HG03575 (cell line): ENCODE results near the gene ANKLE1.

Experiments used
- ATAC-seq: cut with Tn5 transposase; IDR thresholded peaks from one replicate; pipeline ENCODE4 v1.9.1; 2021; ENCODE audit not compliant: unreplicated experiment, insufficient number of reproducible peaks, low FRiP score; ENCODE audit errors: extremely low read depth

ANKLE1 gene

DNA sequence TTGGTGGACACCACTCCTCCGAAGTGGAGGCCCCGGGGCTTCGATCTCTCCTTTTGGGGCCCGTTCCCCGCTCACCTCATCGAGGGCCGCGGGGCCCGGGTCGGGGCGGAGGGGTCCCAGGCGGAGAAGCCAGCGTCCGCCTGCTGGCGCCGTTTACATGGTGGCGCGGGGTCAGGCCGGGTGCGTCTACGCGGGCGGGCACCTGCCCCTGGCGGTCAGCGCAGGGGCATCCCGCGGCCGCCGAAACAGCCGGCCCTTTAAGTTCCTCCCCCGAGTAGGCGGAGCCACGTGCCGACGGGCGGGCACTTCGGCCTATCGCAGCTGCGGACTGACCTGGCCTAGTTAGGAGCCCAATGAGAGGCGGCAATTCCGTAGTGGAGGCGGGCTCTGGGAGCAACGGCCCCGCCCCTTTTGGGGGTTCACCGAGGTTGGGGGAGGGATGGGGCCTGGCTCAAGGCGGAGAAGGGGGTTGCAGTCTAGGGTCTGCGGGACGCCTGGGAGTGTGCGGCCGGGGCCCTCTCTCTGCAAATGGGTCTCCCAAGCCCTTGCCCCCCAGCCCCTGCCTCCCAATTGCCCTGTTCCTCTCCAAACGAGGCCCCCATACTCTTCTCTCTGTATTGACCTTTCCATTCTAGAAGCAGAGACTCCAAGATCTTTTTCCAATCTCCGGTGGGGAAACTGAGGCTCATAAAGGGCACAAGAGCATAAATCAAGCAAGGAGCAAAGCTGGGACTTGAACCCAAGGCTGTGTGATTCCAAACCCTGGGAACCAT is 21.7 kb downstream of the ANKLE1 start, which contains the start of gene ABHD8:
Gene ABHD8, minus strand, starts transcription at position 259 of the 773 bp plus-strand sequence. CDS start 1,809 bp downstream, outside the sequence.
- ATAC-seq: no peak

DNA sequence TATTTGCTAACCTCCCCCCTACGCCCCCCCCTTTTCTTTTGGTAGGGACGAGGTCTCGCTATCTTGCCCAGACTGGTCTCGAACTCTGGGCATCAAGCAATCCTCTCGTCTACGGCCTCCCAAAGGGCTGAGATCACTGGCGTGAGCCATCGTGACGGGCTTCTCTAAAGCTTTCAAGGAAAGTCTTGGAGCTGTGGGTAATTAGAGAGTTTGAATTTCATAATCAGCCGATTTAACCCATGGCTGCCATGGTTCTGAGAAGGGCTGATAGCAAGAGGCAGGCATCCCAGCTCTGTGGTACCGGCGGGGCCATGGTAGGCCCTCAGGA is 22.2 kb downstream of the ANKLE1 start:
- no peak for ATAC-seq

DNA sequence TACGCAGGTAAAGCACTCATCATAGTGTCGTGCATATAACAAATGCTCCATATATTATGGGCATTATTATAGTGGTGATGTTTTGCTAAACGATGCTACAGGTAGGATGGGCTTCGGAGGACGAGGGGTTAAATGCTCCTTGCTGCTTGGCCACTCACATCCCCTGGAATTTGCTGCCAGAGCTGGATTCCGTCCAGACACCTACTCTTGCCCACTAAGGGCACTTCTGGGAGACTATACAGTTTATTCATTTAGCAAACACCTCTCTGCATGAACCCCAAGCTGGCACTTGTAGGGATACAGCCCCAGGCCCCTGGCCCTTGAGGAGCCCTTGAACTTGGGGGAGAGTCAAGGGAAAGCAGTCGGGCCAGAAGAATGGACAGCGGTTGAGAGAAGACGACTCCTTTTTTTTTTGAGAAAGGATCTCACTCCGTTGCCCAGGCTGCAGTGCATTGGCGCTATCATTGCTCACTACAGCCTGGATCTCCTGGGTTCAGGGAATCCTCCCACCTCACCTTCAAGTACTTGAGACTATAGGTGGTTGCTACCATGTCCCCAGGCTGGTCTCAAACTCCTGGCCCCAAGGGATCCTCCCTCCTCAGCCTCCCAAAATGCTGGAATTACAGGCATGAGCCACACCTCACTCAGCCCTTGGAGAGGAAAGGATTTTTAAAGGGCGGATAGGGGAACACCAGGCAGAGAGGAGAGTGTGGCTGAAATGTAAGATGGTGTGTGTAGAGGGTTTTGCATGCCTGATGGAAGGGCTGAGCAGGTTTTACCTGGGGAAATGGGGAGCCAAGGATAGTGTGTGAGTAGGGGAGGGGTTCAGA is 22.9 kb downstream of the ANKLE1 start:
- no peak for ATAC-seq

DNA sequence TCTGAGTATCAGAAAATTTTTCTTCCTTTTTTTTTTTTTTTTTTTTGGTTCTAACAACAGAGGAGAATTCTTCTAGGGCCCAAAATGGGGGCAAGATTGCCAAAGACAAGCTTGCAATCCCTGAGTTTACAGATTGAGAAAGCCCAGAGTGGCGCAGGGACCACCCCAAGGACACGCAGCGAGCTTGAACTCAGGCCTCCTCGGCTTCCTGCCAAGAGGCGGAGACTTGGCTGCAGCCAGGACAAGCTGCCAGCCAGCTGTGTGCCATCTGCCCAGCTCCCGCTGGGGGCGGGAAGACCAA is 23.5 kb downstream of the ANKLE1 start:
- ATAC-seq: no peak

DNA sequence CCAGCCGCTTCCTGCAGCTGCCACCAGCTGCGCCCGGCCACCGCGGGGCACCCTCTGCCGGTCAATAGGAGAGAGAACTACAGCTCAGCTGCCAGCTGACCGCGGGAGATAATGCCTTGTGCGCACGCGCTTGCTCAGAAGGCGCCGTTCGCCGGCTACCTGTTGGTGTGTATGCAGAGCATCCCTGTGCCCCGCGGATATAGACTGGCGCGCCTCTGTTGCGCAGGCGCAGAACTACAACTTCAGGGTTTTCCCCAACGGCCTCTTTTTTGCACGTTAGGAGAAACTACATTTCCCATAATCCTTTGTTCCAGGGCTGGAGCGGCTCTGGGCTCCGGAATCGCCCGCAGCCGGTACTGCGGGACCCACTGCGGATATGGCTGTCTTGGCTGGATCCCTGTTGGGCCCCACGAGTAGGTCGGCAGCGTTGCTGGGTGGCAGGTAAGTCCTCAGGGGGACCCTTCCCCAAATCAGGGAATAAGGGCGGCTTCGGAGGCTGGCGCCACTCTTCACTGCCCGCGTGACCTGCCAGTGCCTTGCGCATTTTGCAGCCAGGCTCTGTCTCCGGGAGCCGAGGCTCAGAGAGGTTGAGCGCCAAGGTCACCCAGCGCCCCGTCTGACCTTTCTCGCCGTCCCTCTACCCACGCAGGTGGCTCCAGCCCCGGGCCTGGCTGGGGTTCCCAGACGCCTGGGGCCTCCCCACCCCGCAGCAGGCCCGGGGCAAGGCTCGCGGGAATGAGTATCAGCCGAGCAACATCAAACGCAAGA is 24.0 kb downstream of the ANKLE1 start, which contains the start of gene MRPL34:
Gene MRPL34, plus strand, starts transcription at position 356 of the 768 bp plus-strand sequence. Its CDS starts 21 bp downstream, at position 377.
- ATAC-seq: peak; percentile 34

DNA sequence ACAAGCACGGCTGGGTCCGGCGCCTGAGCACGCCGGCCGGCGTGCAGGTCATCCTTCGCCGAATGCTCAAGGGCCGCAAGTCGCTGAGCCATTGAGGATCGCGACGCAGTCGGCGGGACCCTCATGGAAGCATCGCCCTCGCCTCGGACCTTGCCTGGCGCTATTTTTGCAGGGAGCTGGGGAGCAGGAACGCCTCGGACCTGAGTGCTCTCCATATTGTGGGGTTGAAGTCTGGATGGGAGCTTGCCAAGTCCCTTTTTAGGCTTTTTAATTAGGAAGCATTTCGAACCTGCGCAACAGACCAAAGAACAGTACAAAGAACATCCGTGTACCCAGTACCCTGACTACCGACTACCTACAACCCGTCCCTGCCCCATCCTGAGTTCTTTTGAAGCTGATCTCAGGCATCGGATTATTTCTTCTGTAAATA is 24.6 kb downstream of the ANKLE1 start:
- no peak for ATAC-seq

DNA sequence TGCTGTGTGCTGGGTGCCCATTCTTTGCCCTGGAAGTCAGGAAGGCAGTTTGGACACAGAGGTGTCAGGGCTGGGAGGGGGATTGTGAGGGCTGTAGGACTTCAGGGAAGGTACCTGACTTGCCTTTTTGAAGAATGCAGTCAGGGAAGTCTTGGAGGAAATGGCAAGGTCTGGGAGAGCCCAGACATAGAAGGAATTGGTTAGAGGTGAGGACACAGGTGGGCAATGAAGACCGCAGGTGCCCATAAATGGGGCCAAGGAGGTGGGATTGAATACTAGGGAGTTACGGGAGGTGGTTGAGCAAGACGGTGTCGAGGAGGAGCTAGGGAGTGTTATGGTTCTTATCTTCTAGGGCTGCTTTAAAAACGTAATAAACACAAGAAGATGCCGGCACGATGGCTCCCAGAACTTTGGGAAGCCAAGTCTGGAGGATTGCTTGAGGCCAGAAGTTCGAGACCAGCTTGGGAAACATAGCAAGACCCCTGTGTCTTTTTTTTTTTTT is 26.2 kb downstream of the ANKLE1 start:
- no peak for ATAC-seq

DNA sequence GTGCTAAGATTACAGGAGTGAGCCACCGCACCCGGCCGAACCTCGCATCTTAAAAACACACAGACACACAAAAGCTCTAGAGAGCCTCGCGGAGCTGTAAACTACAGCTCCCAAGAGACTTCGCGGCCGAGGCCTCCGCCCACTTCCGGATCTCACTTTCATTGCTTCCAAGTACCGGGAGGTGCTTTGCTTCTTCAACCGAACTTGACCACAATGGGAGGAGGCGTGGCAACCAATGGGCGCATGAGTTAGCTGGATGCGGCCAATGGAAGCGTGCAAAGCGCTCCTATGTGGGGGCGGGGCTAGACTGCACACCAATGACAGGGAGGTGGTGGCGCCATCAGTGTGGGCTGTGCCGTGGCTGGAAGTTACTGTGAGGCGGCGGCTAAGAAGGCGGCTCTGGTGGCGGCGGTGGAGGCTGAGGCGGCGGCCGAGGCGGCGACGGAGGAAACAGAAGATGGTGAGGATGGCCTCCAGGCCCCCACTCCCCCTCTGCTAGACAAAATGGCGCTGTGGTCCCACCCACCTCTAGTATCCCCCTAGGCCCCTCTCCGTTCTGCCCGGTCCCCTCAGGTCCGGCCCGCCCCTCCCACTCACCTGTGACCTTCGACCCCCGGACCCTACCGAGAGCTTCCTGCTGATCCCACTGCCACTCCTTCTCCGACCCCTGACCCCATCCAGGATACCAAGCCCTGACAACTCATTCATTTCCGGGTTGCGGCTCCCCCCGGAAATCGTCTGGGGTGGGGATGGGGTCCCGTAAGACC is 27.7 kb downstream of the ANKLE1 start, which contains the start of gene DDA1:
Gene DDA1, plus strand, starts transcription at position 366 of the 767 bp plus-strand sequence. Its CDS starts 92 bp downstream, at position 458.
- no peak for ATAC-seq

DNA sequence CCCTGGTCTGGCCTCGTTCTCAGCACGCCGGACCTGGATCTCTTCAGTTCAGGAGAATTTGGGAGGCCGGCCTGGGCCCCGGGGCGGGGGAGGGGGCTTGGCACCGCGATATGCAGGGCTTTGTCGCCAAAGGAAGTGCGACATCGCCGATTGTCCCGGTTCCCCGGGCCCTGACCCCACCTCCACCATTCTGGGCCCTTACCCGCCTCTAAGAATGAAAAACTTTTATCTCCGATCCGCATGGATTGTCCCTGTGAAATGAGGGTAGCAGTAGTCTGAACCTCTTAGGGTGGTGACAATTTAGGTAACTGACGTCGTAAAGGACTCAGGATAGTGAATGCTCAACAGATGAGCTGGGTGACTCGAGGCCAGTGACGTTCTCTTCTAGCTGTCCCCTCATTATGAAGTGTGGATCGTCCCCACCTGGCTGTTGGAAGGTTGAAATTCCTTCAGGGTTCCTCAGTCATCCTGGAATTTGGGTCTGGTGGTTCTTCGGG is 28.3 kb downstream of the ANKLE1 start:
- no peak for ATAC-seq

DNA sequence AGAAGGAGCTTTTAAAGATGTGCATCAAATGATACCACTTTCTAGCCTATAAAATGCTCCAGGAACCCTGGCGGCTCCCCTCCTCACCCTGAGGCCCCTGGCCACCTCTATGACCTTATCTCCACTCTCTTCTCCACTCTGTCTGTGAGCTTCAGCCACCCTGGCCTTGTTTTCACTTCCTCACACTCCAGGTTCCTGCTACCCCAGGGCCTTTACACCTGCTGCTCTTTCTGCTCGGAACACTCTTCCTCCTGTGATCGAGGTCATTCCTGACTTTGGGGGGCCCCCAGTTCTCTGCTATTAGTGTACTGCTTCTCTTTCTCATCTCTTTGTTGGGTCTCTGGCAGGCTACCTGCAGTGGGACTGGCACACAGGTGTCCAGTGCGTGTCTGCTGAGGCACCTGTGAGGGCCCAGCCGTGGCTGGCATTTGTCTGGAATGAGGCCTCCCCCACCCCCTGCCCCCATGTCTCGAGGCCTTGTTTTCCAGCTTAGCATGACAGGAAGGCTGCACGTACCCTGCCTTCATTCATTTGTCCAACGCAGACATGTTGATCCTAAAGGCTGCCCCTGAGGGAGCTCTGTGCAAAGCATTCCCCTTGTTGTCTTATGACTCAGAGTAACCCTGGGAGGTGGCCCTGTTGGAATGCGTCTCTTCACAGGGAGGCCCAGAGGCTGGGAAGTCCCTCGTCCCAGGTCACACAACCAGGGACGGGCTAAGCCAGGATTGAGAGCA is 29.9 kb downstream of the ANKLE1 start:
- no peak for ATAC-seq

DNA sequence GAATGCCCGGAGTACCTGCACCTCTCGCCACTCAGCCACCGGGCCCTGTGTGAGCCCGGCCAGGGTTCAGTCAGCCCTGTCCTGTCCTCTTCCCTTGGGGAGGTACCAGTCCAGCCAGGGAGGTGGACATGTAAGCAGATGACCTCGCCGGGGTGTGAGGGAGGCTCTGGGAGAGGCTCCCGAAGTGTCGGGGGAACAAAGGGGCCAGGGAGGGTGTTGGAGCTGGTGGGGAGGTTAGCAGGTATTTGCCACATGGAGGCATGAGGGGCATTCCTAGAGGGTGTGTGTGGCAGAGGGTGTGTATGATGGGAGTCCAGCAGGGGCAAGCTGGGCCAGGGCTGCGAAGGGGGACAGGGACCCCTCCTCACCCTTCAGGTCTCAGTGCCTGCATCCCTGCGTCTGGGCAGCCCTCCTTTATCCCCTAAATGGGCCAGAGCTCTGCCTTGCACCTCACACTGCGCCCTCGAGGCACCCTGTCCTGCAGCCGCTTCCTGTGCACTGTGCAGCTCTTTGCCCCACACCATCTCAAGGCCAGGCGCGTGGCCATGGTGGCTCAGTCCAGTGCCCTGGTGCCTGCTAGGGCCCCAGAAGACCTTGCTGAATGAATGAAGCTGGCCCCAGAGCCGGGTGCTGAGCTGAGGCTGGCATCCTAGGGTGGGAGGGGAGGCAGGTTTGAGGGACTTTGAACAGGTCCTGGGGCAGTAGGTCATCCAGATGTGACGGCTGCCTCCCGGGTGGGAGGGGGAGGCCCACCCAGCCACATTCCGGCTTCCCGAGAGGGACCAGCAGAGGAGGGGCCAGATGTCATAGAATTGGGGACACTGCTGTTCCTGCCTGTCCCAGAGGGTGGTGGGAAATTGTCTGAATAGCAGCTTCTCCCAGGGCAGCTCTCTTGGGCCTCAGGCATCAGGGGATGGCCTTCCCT is 30.8 kb downstream of the ANKLE1 start:
- no peak for ATAC-seq

DNA sequence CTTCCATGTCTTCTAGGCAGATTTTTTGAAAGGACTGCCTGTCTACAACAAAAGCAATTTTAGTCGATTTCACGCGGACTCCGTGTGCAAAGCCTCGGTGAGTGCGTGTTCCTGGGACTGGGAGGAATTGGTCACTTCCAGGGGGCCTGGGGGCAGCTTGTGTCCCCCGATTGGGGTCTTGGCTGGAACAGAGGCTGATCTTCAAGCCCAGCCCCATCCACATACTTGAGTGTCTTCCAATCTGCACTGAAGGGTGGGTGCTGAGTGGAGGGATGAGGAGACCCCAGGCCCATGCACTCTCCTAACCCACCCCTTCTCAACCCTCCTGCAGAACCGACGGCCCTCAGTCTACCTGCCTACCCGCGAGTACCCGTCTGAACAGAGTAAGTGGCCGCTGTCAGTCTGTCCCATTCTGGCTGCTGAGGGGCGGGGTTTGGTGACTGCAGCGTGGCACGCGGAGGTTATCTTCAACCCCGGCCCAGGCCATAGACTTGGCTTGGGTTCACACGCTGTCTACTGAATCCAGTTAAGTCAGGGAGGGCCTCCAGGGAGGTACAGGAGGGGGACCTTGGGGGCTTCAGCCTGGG is 32.4 kb downstream of the ANKLE1 start:
- ATAC-seq: no peak

DNA sequence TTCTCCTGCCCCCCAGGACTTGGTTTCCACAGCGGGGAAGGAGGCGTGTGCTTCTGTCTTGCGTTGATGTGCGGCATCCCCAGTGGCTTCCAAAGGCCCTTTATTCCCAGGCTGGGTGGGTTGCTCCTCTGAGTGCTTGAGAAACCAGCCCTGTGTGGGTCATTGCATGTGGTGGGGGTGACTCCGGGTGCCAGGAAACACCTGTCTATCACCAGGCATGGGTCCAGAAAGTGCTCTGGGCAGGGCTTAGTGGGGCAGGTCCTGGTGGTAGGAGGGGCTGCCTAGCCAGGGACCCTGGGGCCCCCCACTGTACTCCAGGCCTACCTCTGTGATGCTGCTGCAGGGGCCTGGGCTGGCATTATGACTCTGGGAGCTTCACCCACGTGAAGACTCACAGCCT is 37.3 kb downstream of the ANKLE1 start:
- no peak for ATAC-seq

DNA sequence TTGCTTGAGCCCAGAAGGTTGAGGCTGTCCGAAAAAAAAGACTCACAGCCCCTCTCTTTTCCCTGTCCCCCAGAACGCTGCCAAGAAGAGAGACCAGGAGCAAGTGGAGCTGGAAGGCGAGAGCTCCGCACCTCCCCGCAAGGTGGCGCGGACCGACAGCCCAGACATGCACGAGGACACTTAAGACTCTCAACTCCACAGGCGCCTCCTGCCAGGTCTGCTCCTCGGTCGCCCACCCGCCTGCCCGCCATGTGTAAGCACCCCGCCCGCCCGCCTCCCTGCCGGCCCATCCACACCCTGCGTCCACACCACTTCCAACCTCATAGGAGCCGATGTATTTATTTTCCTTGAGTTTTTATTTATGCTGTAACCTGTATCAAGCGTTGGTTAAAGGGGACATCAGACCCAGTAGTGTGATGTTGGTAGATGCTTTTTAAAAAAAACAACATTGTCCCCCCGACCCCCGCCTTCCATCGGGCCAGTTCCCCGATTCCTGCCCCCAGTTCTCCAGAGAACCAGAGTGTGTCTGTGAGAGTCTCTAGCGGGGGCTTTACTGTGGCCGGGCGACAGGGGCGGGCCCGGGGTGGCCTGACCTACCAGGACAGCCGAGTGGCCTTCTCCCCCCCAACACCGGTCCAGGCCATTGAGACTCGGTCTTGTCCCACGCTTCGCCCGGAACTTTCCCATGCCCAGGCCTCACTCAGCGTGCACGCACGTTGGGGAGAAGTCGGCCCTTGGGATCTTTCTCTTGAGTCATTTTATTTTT is 38.0 kb downstream of the ANKLE1 start:
- ATAC-seq: no peak

DNA sequence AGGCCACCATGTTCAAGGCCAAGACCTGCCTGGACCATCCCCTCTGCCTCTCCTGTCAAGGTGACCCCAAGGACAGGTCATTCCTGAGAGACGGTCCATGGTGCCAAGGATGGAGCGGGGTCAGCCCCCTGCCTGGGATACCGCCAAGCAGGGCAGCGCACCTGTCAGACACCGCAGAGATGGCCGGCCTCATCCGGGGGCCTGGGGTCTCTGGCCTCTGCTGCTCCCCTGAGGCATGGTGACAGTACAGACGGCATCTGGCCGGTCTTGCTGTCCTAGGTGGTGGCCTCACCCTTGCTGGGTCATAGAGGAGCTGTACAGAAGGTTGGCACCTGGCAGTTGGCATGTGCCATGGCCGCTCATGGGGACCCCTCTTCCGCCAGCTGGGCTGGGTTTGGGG is 38.7 kb downstream of the ANKLE1 start:
- no peak for ATAC-seq
